ENCODE results near the gene PLPPR3.
A peak's percentile ranks its signal among the peaks of the same experiment; 100 is the strongest.

PLPPR3 gene

GRCh38 chr19:802498-803098 lies 19.2 kb downstream of the PLPPR3 start:
- H3K4me3 ChIP-seq (ENCODE audit: control insufficient read depth, low read depth, low read length), result no peak overlapping the region
- DNase-seq (ENCODE audit: low read depth), result no peak
- TF ChIP-seq, protein P1, sequence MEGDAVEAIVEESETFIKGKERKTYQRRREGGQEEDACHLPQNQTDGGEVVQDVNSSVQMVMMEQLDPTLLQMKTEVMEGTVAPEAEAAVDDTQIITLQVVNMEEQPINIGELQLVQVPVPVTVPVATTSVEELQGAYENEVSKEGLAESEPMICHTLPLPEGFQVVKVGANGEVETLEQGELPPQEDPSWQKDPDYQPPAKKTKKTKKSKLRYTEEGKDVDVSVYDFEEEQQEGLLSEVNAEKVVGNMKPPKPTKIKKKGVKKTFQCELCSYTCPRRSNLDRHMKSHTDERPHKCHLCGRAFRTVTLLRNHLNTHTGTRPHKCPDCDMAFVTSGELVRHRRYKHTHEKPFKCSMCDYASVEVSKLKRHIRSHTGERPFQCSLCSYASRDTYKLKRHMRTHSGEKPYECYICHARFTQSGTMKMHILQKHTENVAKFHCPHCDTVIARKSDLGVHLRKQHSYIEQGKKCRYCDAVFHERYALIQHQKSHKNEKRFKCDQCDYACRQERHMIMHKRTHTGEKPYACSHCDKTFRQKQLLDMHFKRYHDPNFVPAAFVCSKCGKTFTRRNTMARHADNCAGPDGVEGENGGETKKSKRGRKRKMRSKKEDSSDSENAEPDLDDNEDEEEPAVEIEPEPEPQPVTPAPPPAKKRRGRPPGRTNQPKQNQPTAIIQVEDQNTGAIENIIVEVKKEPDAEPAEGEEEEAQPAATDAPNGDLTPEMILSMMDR (IDR thresholded peaks at IDR 0.05; ENCODE audit: control insufficient read depth, insufficient read depth, low read depth, low read length, missing control alignments), result no peak

- no peak for DNase-seq (ENCODE audit: low read depth)
- H3K4me3 ChIP-seq (ENCODE audit: control insufficient read depth, low read depth, low read length), result no peak overlapping the region
- TF ChIP-seq, protein P1 (IDR thresholded peaks at IDR 0.05; ENCODE audit: control insufficient read depth, insufficient read depth, low read depth, low read length, missing control alignments), result no peak
Measured at GRCh38 chr19:801861-802497, 19.8 kb downstream of the PLPPR3 start.

DNA sequence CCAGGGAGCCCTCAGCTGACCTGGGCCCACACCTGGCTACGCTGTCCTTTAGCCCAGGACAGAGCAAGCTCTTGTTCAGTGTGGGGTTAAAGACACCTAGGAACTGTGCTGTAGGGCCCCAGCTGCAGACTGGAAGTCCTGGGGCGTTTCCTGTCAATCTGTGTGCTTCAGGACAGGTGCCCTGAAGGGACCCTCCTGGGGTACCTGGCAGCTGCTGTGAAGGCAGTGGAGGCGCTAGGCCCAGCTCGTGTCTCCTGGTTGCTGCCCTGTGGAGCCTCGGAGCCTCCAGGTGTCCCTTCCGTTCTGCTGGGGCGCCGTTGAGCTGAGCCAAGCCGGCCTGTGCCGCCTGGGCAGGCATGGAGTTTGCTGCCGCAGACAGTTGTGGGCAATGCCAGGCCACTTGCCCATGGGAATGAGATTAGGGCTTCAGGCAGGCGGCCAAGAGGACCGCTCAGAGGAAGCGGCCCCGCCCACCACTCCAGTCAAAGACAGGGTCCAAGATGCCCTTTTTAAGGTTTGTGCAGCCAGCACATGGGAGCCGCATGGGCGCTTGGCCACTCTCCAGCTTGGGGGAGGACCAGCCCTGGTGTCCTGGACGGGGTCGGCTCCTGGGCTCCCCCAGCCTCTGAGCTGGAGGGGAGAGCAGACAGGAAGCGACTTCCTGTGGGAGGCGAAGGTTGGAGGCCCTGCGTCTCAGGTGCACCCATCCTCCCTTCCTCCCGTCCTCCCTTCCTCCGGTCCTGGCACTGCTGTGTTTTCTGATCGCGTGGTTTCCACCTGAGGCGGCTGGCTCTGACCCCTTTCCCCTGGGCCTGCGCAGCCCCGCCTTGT lies 20.5 kb downstream of the PLPPR3 start:
- peak overlapping the region; percentile 7 for H3K4me3 ChIP-seq (ENCODE audit: control insufficient read depth, low read depth, low read length)
- TF ChIP-seq, protein P1 (IDR thresholded peaks at IDR 0.05; ENCODE audit: control insufficient read depth, insufficient read depth, low read depth, low read length, missing control alignments), result no peak
- no peak for DNase-seq (ENCODE audit: low read depth)

- H3K4me3 ChIP-seq (ENCODE audit: control insufficient read depth, low read depth, low read length), result peak overlapping the region; percentile 19
- no peak for DNase-seq (ENCODE audit: low read depth)
Measured at GRCh38 chr19:800360-801029, 21.3 kb downstream of the PLPPR3 start.

GRCh38 chr19:799076-799881 lies 22.5 kb downstream of the PLPPR3 start:
- H3K4me3 ChIP-seq (ENCODE audit: control insufficient read depth, low read depth, low read length), result peak overlapping the region; percentile 71
- DNase-seq (ENCODE audit: low read depth), result no peak

More at GRCh38 chr19:800360-801029, 21.3 kb downstream of the PLPPR3 start:
- TF ChIP-seq, protein P1 (IDR thresholded peaks at IDR 0.05; ENCODE audit: control insufficient read depth, insufficient read depth, low read depth, low read length, missing control alignments), result no peak

More at GRCh38 chr19:799076-799881, 22.5 kb downstream of the PLPPR3 start:
- TF ChIP-seq, protein P1 (IDR thresholded peaks at IDR 0.05; ENCODE audit: control insufficient read depth, insufficient read depth, low read depth, low read length, missing control alignments), result peak; percentile 30

All from AG09309 (cell line).